Suprapubic skin (tissue), 4 donors: ENCODE measurements around the gene CD6.

Source experiments
- CTCF ChIP-seq, 2 donors: fragments of 200-600 bp in 1 of 2; fragments of 450-650 bp in 1 of 2; sonication (generic) in 1 of 2; IDR thresholded peaks; one replicate each; pipeline ENCODE4 v1.5.1; 2016 to 2019; ENCODE audit warnings: antibody characterized with exemption in 2 of 2, mild to moderate bottlenecking in 1 of 2, moderate library complexity in 1 of 2
- EP300 ChIP-seq: sonication (generic); formaldehyde crosslinking; IDR thresholded peaks from one replicate; pipeline ENCODE4 v1.6.1; 2017; ENCODE audit warnings: antibody characterized with exemption
- POLR2A ChIP-seq, 2 donors: fragments of 450-650 bp; IDR thresholded peaks; one replicate each; pipeline ENCODE4 v1.6.1; 2017; ENCODE audit warnings: antibody characterized with exemption in 2 of 2, mild to moderate bottlenecking in 2 of 2, moderate library complexity in 2 of 2
- POLR2AphosphoS5 ChIP-seq, 3 donors: sonication (generic); formaldehyde crosslinking; IDR thresholded peaks; one replicate each; pipeline ENCODE4 v1.6.1; 2017; ENCODE audit warnings: antibody characterized with exemption in 3 of 3

- TF ChIP-seq CTCF (IDR thresholded peaks at IDR 0.05) (no peak), POLR2AphosphoS5 (IDR thresholded peaks at IDR 0.05) (no peak), POLR2A (IDR thresholded peaks at IDR 0.05) (no peak), EP300 (no peak)
Observed at GRCh38 chr11:60982184-60982583, 10.7 kb downstream of the CD6 start.
